Sigmoid colon (tissue), 4 donors: ENCODE measurements around the gene INTS15.

Experiments used
- CTCF ChIP-seq, 4 experiments: fragments of 450-650 bp in 3 of 4; fragments of 200-600 bp in 1 of 4; IDR thresholded peaks; one replicate each; pipeline ENCODE4 v1.5.1; 2016 to 2019; ENCODE audit warnings: antibody characterized with exemption in 4 of 4, mild to moderate bottlenecking in 3 of 4, moderate library complexity in 2 of 4
- EP300 ChIP-seq, 4 donors: sonication (generic); formaldehyde crosslinking; IDR thresholded peaks; one replicate each; pipeline ENCODE4 v1.6.1; 2017; ENCODE audit warnings: antibody characterized with exemption in 4 of 4
- POLR2A ChIP-seq, 2 donors: fragments of 450-650 bp; IDR thresholded peaks; one replicate each; pipeline ENCODE4 v1.6.1; 2016; ENCODE audit warnings: antibody characterized with exemption in 2 of 2, mild to moderate bottlenecking in 2 of 2, moderate library complexity in 2 of 2
- POLR2AphosphoS5 ChIP-seq, 4 donors: sonication (generic); formaldehyde crosslinking; IDR thresholded peaks; one replicate each; pipeline ENCODE4 v1.6.1; 2017; ENCODE audit warnings: antibody characterized with exemption in 4 of 4

- TF ChIP-seq CTCF (IDR thresholded peaks at IDR 0.05) (no peak), EP300 (IDR thresholded peaks at IDR 0.05) (no peak), POLR2AphosphoS5 (IDR thresholded peaks at IDR 0.05) (no peak), POLR2A (IDR thresholded peaks at IDR 0.05) (no peak)
These were observed 23.0 kb downstream of the INTS15 start for GRCh38 chr7:6612819-6613218.
